GM21619 (cell line): ENCODE measurements around the gene PTBP2.

Source experiments
- ATAC-seq: cut with Tn5 transposase; IDR thresholded peaks from one replicate; pipeline ENCODE4 v1.9.1; 2021; ENCODE audit not compliant: unreplicated experiment

PTBP2 gene

DNA sequence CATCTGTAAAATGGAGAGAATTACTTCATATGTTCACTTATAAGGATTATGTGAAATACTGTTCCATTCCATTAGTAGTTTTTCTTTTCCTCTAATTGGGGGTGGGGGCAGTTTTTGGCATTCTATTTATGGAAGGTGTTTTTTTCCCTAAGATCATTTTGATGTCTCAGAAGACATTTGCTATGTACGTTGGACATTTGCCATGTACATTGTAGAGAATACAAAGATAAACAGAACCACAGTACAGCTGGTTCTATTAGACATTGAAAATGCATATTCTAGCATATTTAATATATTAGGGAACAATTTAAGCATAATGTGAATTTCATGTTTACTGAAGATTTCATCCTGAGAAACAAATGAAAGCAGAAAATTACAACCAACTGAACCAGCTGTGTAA, 98.5 kb downstream of the PTBP2 start:
- no peak for ATAC-seq

DNA sequence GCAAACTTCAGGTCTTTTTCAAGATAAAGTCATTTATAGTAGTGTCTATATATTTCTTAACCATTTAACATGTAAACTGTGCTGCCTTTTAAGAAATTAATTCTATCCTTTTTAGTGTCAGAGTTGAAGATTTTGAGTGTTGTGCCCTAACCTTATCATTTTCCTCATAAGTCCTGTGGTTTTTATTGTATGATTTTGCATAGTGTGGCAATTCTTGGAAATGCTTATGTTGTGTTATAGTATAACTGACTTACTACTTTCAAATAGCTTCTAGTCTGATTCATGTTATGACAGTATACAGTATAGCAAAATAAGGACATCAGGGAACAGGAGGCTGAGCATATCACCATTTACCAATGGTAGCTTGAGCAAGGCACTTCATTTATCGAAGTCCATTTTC, 99.1 kb downstream of the PTBP2 start:
- no peak for ATAC-seq

DNA sequence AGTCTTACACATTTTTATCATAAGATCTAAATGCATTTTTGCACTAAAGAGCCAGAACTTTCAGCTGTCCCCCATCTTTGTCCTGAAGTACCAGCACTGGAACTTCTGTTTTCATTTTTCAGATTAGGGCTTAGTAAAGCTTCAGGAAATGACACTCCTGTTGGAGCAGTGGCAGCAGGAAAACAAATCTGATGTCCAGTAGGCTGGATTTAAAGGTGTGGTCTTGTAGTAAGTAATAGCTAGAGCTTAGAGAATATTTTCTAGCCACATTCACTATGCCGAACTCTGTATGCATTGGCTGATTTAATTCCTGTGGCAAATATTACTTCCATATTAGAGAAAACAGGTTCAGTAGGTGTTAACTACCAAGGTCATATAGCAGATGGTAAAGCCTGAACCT, 103.6 kb downstream of the PTBP2 start:
- no peak for ATAC-seq

DNA sequence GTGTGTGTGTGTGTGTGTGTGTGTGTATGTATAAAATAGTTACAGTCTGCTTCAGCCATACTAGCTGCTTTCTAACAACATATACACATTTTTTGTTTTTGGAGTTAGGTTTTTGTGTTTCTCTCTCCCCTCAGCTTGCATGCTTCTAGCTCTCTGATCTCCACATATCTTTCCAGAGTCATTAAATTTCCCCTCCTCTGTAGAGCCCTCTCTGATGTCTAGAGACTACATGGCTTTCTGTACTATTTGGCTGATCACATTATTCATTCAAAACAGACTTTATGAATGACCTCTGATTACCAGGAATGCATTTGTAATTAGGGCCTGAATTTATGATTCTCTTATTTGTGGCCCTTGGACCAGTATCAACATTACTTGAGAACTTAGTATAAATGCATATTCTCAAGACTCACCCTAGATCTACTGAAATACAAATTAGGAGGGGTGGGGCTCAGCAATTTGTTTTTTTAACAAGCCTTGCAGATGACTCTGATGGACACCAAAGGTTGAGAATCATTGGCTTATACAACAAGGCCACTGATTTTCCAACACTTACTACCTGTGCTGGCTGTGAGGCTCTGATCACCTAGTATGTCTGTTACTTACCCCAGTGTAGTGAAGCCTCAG, 104.5 kb downstream of the PTBP2 start:
- ATAC-seq = no peak

DNA sequence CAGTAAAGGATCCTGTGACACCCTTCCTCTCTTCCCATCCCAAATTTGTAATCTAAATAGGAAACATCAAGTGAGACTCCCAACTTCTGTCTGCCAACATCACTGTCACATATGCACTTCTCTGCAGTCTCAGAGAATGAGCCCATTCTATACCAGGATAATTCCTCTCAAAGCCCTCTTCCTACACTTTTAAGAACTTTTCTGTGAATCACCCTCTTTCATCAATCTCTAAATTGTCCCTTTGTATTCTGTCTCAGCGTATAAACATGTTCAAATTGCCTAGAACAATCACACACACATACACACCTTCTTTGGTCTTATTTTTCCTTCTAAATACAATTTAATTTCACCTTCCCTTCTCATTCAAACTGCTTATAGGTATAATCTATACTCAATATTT, 111.8 kb downstream of the PTBP2 start:
- ATAC-seq = no peak

DNA sequence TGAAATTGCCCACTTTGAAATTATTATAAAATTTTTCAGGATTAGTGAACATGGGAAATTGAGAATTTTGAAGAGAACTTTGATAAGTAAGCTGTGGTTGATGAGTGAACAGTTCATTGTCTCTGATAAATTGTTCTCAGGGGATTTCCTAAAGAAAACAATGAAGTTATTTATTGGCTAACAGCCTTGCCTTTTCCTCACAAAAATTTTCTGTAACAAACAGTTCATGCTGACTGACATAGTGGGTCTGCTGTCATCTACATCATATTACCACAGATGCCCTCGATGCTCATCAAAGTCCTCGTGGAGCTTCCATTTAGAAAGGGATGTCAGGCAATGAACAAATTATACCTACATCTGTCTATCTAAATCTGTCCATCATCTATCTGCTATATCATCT, 113.4 kb downstream of the PTBP2 start:
- no peak for ATAC-seq

DNA sequence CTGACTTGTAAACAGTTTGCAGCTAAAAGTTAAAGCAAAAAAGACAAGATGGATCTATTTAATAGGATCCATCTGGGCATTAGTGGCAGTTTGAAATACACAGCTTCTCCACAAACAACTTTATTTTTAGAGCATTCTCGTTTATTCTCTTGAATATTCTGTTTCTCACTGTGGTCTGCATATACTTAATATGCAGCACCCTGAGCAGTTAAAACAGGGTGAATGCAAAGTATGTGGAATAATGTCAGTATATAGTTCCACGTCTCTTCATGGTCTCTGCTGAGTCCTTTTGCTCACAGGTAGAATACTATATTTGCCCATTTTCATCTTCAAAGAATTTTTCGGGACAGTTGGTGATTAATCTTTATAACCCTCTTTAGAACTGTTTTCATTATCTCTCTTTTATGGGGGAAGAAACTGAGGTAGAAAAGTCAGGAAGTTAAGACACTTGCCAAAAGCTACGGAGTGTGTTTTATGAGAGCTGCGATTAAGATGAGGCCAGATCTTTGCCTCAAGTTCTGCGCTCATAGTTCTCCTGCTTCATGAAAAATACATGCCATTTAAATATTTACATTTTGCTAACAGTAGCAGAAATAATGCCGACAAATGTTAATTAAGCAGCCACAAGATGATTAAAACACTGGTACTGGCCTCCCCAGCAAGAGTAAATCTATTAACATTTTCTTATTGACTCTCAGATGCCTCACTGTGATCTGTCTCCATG, 115.6 kb downstream of the PTBP2 start:
- ATAC-seq = no peak

DNA sequence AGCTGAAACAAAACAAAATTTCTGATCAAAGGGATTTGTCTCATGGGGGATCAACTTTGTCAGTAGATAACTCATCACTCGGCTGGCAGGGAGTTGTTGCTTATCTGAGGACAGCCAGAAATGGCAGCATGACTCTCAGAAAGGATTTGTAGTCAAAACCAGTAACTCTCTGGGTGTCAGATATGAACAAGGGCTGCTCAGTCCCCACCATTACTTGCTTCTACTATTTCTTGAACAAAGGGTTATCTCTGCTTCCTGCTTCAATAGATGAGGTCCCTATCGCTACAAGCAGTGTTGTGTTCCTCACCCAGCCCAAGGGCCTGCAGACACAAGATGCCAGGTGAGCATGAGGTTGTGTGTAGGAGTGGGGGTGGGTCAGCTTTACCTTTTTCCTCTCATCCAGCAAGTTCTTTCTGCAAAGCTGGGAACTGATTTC, 116.2 kb downstream of the PTBP2 start:
- no peak for ATAC-seq

DNA sequence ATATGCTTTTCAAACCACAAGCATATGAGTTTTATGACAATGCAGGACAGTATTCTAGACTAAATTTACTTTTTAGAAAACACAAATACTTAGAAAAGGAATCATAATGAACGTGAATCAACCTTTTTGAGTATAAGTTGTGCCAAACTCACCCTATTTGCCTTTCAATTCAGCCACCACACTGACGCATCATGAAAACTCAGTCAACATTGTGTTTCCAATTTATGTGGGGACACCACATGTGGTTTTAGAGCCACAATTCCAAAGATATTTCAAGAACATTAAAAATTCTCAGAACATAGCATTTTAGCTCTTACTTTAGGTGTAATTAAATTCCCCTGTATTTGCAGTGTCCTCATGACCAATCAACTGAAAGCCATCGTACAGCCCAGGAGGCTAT, 118.8 kb downstream of the PTBP2 start:
- ATAC-seq = no peak

DNA sequence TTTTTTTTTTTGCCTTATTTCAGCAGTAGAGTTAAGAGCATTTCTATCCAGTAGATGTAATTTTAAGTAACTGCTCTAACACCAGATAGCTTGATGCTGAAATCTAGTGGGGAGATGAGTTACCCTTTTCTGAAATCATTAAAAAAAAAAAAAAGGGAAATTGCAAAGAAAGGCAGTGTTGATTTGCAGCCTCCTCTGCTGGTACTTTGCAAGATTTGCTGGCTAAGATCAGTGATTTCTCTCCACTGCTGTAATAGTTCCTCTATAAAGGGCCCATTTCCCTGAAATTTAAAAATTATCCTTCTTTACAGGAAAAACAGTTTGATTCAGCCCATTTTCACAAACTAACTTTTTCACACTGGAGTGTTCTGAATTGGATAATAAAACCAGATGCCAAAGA, 120.6 kb downstream of the PTBP2 start:
- ATAC-seq = no peak

DNA sequence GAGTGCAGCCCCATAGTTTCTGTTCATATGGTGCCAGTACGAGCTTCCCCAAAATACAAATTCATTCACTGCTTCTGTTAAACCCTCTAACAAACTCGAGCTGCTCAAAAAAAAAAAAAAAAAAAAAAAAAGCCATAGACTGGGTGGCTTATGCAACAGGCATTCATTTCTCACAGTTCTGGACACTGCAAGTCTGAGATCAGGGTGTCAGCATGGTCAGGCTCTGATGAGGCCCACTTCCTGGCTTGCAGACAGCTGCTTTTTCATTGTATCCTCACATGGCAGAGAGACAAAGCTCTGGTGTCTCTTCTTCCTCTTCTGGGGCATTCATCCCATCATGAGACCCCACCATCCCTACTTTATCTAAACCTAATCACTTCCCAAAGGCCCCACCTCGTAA, 121.6 kb downstream of the PTBP2 start:
- no peak for ATAC-seq

DNA sequence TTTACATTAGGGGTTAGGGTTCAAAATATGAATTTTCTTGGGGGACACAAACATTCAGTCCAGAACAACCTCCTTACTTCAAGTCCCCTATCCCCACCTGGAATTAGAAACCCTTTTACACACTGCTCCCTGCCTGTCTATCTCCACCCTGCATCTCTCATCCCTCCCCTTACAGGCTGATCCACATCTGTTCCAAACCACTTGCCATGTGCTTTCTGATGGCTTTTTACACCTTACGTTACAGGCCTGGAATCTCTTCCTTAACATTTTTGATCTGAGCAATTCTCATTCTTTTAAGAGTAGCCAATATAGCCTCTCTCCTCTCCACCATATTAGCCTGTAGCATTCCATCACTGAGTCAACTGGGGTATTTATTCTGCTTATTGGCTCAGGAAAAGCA, 122.0 kb downstream of the PTBP2 start:
- no peak for ATAC-seq

DNA sequence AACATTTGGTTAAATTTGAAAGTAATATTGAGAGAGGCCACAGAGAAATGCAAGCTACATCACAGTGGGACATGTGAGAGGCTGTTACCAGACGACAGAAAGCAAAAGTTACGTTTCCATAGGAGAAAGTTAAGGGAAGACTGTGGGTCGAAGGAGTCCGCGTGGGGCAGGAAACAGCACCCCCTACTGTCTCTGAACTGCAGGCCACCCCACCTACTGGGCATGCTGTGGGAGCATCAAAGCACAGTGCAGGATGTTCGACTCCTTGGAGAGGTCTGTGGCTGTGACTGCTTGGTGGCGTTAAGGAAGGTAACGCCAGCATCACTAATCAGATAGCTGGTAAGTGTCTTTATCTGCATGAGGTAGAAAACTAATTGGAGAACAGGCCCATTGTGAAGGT, 123.9 kb downstream of the PTBP2 start:
- ATAC-seq = peak; percentile 71

DNA sequence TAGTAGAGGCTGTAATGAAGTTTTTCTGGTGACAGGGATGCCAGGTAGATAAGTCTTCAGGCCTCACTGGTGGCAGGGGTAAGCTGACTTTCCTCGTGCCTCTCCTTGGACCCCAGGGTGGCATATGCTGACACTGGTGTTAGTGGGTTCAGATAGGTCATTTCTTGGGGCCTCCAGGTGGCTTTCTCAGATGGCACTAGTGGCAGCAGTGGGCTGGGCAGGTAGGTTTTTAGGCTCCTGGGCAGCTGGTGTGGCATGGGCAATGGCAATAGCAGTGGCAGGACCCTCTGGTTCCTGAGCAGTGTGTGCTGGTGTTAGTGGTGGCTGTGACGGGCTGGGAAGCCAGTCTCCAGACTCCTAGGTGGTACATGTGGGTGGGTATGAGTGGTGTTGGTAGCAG, 140.3 kb downstream of the PTBP2 start:
- ATAC-seq = no peak

DNA sequence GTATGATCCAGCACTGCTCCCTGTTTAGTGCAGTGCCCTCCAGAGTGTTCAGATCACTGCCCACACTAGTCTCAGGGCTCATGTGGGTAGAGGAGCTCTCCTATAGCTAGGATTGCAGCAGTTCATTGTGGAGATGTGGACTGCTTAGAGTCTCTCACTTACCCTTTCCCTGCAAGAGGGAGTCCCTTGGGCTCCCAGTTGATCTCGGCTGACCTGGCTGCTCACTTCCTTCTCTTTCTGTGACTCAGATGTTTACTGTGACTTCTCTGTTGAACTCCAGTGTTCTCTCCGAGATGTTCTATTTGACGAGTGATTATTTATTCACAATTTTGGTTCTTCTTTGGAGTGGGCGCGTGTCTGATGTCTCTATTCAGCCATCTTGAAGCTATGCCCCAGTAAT, 141.9 kb downstream of the PTBP2 start:
- no peak for ATAC-seq
